ENCODE results near the gene GOLGA1. TPM values are rescaled to one million over a fixed set of nuclear protein-coding genes. Genes with fewer than 3 reads are reported as not detected.

The GOLGA1 gene
- total RNA-seq, 1 donor, result 9.9 TPM

DNA sequence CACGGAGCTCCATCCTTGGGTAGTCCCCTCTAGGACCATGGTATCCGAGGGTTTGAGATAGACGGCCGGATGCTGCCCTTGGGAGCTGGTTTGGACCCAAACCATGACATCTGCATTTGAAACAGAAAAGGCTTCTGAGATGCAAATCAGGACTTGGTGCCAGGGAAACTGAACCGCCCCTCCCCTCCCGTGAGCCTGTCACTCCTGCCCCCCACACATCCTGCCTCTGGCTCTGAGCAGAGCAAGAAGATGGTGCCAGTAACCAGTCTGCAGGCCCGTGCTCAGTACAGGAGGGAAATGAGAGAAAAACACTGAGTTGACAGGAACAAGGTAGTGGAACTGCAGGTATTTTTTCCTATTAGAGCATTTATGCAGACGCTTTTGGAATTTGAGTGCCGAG is 60.4 kb downstream of the GOLGA1 start:
- no peak for DNase-seq (ENCODE audit: low read depth)
- H3K4me3 ChIP-seq (ENCODE audit: low read depth, low read length), result no peak overlapping the region
- TF ChIP-seq, protein P1, sequence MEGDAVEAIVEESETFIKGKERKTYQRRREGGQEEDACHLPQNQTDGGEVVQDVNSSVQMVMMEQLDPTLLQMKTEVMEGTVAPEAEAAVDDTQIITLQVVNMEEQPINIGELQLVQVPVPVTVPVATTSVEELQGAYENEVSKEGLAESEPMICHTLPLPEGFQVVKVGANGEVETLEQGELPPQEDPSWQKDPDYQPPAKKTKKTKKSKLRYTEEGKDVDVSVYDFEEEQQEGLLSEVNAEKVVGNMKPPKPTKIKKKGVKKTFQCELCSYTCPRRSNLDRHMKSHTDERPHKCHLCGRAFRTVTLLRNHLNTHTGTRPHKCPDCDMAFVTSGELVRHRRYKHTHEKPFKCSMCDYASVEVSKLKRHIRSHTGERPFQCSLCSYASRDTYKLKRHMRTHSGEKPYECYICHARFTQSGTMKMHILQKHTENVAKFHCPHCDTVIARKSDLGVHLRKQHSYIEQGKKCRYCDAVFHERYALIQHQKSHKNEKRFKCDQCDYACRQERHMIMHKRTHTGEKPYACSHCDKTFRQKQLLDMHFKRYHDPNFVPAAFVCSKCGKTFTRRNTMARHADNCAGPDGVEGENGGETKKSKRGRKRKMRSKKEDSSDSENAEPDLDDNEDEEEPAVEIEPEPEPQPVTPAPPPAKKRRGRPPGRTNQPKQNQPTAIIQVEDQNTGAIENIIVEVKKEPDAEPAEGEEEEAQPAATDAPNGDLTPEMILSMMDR (IDR thresholded peaks at IDR 0.05; ENCODE audit: insufficient read depth, low read depth, low read length), result no peak

DNA sequence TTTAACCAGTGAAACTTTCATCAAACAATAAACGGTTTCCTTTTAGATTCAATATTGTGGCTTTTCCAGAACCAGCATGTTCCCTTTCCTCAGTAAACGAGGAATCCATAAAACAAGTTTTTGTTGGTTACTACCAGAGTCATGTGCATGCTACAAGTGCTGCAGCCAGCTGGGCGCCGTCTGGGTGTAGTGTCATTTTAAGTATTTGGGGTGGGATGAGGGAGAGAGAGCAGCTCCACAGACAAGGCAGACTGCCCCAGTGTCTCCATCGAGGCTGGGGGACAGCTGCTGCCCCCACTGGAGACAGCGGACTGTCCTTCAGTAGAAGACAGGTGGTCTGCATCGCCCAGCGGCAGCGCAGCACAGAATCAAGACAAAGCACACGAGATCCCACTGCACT is 61.7 kb downstream of the GOLGA1 start:
- H3K4me3 ChIP-seq (ENCODE audit: low read depth, low read length), result no peak overlapping the region
- no peak for DNase-seq (ENCODE audit: low read depth)
- TF ChIP-seq, protein P1 (IDR thresholded peaks at IDR 0.05; ENCODE audit: insufficient read depth, low read depth, low read length), result no peak

DNA sequence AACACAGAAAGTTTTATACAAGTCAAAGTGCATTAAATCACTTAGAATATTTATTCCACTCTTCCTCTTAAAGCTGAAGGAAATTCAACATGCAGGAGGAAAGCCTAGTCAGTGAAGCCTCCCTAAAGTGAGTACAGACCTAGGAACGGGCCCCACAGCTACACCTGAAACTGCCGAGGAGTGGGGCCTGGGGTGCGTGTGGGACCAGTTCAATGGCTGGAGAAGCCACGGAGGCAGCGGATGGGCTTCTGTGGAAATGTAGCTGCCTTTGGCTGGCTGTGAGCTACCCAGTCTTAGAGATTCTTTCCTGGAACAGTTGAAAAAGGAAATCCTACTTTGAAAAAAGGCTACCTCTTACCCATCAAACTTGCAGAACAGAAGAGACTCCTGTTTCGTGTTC is 62.4 kb downstream of the GOLGA1 start:
- TF ChIP-seq, protein P1 (IDR thresholded peaks at IDR 0.05; ENCODE audit: insufficient read depth, low read depth, low read length), result no peak
- H3K4me3 ChIP-seq (ENCODE audit: low read depth, low read length), result no peak overlapping the region
- DNase-seq (ENCODE audit: low read depth), result no peak

DNA sequence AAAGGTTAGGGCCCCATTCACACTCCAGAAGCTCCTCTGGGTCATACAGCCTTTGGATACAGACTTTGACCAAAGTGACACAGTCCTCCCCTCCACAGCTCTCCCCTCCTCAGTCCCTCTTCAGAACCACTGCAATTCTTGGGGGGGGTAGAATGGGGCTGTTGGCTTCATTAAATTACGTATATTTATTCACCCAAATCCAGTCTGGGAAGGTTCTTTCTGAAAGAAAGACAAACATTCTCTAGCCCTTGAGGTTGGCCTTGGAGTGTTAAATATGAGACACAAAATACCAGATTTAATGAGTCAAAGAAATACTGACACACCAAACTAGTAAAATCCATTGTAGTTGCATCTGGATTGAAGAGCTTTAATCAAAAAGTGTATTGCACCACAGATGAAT is 62.9 kb downstream of the GOLGA1 start:
- H3K4me3 ChIP-seq (ENCODE audit: low read depth, low read length), result no peak overlapping the region
- DNase-seq (ENCODE audit: low read depth), result no peak
- TF ChIP-seq, protein P1 (IDR thresholded peaks at IDR 0.05; ENCODE audit: insufficient read depth, low read depth, low read length), result no peak

DNA sequence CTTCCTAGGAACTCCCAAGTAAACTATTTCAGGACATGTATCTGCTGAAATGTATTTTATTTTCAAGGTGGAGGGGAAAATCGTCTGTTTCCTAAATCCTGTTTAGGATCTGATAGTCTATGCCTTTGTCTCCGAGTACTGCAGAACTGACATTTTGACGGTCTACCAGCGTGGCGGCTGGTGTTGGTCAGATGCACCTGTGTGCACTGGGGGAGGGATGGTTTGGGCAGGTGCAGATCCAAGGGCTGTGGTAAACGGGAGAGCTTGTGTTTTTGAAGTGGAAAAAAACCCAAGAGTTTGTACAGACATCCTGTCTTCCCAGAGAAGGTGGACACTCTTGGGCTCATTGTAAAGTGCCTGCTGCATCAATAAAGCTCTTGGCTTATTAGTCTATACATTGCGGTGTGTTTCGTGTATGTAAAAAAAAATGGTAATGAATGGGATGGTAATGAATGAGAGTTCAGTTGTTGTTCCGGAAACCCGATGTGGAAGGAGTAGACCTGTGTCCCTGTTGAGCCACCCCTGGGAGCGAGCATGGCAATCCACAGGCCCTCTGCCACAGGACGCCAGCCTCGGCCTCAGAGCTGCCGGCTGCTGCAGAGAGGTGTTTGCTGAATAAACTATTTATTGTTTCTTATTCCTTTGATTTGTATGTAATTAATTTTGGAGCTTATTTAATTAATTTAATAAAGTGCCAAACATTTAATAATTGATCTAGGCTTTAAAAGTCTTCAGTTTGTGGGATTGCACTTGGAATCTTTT is 63.7 kb downstream of the GOLGA1 start:
- H3K4me3 ChIP-seq (ENCODE audit: low read depth, low read length), result no peak overlapping the region
- TF ChIP-seq, protein P1 (IDR thresholded peaks at IDR 0.05; ENCODE audit: insufficient read depth, low read depth, low read length), result no peak
- no peak for DNase-seq (ENCODE audit: low read depth)

DNA sequence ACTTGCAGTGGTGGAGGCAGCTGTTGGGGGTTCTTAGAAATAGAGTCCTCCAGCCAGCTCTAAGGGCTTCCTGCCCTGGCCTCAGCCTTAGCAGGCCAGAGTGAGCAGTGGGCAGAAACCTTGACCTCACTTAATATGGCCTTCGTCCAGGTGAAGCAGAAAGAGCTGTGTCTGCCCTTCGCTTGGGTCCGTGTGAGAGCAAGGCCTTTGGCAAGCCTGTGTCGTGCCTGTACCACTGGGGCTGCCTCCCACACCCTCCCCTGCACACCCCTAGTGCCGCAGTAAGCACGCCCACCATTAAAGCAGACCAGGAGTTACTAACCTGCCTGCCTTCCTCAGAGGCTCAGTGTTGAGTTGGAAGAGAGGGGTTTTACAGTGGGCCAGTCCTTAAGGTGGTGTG is 65.4 kb downstream of the GOLGA1 start:
- TF ChIP-seq, protein P1 (IDR thresholded peaks at IDR 0.05; ENCODE audit: insufficient read depth, low read depth, low read length), result no peak
- H3K4me3 ChIP-seq (ENCODE audit: low read depth, low read length), result no peak overlapping the region
- no peak for DNase-seq (ENCODE audit: low read depth)

DNA sequence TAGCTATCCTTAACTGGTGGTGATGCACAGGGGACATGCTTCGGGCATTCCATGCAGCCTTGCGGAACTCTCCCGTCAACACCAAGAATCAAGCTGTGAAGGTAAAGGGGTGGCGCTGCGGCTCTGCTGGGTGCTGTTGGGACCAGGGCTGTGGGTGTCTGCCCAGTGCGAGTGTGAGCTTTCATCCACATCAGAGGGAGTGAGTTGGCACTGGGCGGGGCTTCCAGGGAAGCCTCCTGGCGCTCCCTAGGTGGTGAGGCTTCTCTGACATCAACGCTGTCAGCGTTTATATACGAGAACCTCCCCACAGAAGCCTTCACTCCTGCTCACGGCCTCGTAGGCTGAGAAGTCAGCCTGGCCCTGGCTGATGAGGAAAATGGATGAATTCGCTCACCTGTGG is 67.2 kb downstream of the GOLGA1 start:
- H3K4me3 ChIP-seq (ENCODE audit: low read depth, low read length), result no peak overlapping the region
- DNase-seq (ENCODE audit: low read depth), result no peak
- TF ChIP-seq, protein P1 (IDR thresholded peaks at IDR 0.05; ENCODE audit: insufficient read depth, low read depth, low read length), result no peak
